GM12801 (cell line): Measurements from ENCODE around the gene SLC12A2.

Experiments used
- CTCF ChIP-seq: IDR thresholded peaks from one replicate; pipeline ENCODE4 v1.5.1; 2011; ENCODE audit warnings: control low read depth; ENCODE audit not compliant: insufficient read length; ENCODE audit errors: extremely low read depth

Gene SLC12A2

GRCh38 chr5:128237546-128237945, 154.0 kb downstream of the SLC12A2 start:
- TF ChIP-seq CTCF = no peak
